ENCODE data around the gene ACTL10.

GRCh38 chr20:33686984-33687366, 20.2 kb downstream of the ACTL10 start:
- TF ChIP-seq MAX (IDR thresholded peaks at IDR 0.05): no peak
- no peak for TF ChIP-seq EGR1 (IDR thresholded peaks at IDR 0.05)
- TF ChIP-seq REST (IDR thresholded peaks at IDR 0.05; ENCODE audit: low read depth): no peak
- TF ChIP-seq YY1 (IDR thresholded peaks at IDR 0.05; ENCODE audit: low read depth): no peak
- no peak for TF ChIP-seq TCF12 (IDR thresholded peaks at IDR 0.05; ENCODE audit: low read depth)
- TF ChIP-seq EP300 (IDR thresholded peaks at IDR 0.05; ENCODE audit: borderline replicate concordance): no peak
- TF ChIP-seq RAD21 (IDR thresholded peaks at IDR 0.05; ENCODE audit: low read depth): no peak
- TF ChIP-seq, protein P1, sequence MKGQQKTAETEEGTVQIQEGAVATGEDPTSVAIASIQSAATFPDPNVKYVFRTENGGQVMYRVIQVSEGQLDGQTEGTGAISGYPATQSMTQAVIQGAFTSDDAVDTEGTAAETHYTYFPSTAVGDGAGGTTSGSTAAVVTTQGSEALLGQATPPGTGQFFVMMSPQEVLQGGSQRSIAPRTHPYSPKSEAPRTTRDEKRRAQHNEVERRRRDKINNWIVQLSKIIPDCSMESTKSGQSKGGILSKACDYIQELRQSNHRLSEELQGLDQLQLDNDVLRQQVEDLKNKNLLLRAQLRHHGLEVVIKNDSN (IDR thresholded peaks at IDR 0.05): no peak
- TF ChIP-seq CEBPB (IDR thresholded peaks at IDR 0.05): no peak
- no peak for TF ChIP-seq TEAD4 (IDR thresholded peaks at IDR 0.05)

Data from Ishikawa (cell line).